GM12878 (cell line): Measurements from ENCODE around the gene SLF1. TPM values are rescaled to one million over a fixed set of nuclear protein-coding genes. Genes with fewer than 3 reads are reported as not detected.

Experiments
- ATF2 ChIP-seq: IDR thresholded peaks from 2 replicates; pipeline ENCODE4 v1.6.1; 2012; ENCODE audit warnings: low read length, inconsistent platforms
- IKZF1 ChIP-seq: fragments of 450-650 bp; conservative IDR thresholded peaks from 2 replicates; pipeline ENCODE4 v1.6.1; 2017; ENCODE audit warnings: antibody characterized with exemption, mild to moderate bottlenecking
- IRF3 ChIP-seq: fragments of 450-650 bp; IDR thresholded peaks from 2 replicates; pipeline ENCODE4 v1.6.1; 2014; ENCODE audit warnings: mild to moderate bottlenecking
- MEF2B ChIP-seq: fragments of 450-650 bp; IDR thresholded peaks from 2 replicates; pipeline ENCODE4 v1.6.1; 2018; ENCODE audit warnings: mild to moderate bottlenecking, moderate library complexity; ENCODE audit not compliant: partially characterized antibody, poor library complexity, severe bottlenecking
- REST ChIP-seq: IDR thresholded peaks from 2 replicates; pipeline ENCODE4 v1.6.1; 2012; ENCODE audit warnings: mild to moderate bottlenecking, low read depth, low read length
- SIN3A ChIP-seq: IDR thresholded peaks from 2 replicates; pipeline ENCODE4 v1.6.1; 2012; ENCODE audit warnings: low read depth, low read length, improper control_type of control experiment
- SREBF2 ChIP-seq: IDR thresholded peaks from 2 replicates; pipeline ENCODE4 v1.6.1; 2012; ENCODE audit warnings: mild to moderate bottlenecking, low read length
- SUZ12 ChIP-seq: fragments of 200-600 bp; sonication (generic); IDR thresholded peaks from one replicate; pipeline ENCODE4 v1.6.1; 2018; ENCODE audit warnings: antibody characterized with exemption, mild to moderate bottlenecking; ENCODE audit not compliant: unreplicated experiment
- TBL1XR1 ChIP-seq: IDR thresholded peaks from 2 replicates; pipeline ENCODE4 v1.6.1; 2012; ENCODE audit warnings: low read depth, low read length, improper control_type of control experiment
- WRNIP1 ChIP-seq: IDR thresholded peaks from 2 replicates; pipeline ENCODE4 v1.6.1; 2011; ENCODE audit warnings: low read depth, low read length, improper control_type of control experiment, borderline replicate concordance
- YY1 ChIP-seq: IDR thresholded peaks from 2 replicates; pipeline ENCODE4 v1.6.1; 2011; ENCODE audit warnings: low read depth, mild to moderate bottlenecking, low read length
- ZBTB11 ChIP-seq: fragments of 450-650 bp; formaldehyde crosslinking; IDR thresholded peaks from 2 replicates; pipeline ENCODE4 v1.5.0; 2022; ENCODE audit warnings: mild to moderate bottlenecking, missing genetic modification characterization
- polyA plus RNA-seq, 11 experiments: library from polyadenylated mRNA; depleted of rRNA in 4 of 11; unstranded in 6 of 11; stranded (reverse) in 5 of 11; fragments of >200 nt; fragmentation: Nextera tagmentation in 4 of 11; fragmentation: Illumina TruSeq in 1 of 11; extraction: Ambion mirVana in 4 of 11; extraction: Trizol in 1 of 11; gene quantifications; 1 replicate in 1 of 11; 2 replicates in 10 of 11; pipeline versions ENCODE4 v1.2.1 to v1.2.3, GENCODE V29; 2011 to 2016; ENCODE audit warnings: inconsistent platforms in 2 of 11, missing spikeins in 2 of 11, low read depth in 1 of 11
- total RNA-seq, 4 experiments: library from RNA; depleted of rRNA in 3 of 4; stranded (reverse); fragments of >200 nt in 3 of 4; fragmentation: Illumina TruSeq in 1 of 4; extraction: Trizol in 1 of 4; gene quantifications; 2 replicates each; pipeline versions ENCODE4 v1.2.1 to v1.2.3, GENCODE V29; 2013 to 2021

SLF1 gene
- total and polyA plus RNA-seq, 10 of the 15 experiments (the other 5 are each of a cell fraction or from before 2014, with no cell fraction given), result 8.1 to 27.0 (median 13.4) TPM

GRCh38 chr5:94618493-94619328, at the start of gene SLF1, which contains the start of gene KIAA0825 (continued):
- no peak for TF ChIP-seq SUZ12
- TF ChIP-seq ZBTB11 (CRISPR knock-in tag), result peak; percentile 79
- TF ChIP-seq SIN3A, result peak; percentile 99
- TF ChIP-seq WRNIP1, result no peak
- TF ChIP-seq IKZF1, result peak; percentile 82
- no peak for TF ChIP-seq ATF2
- TF ChIP-seq MEF2B, result peak; percentile 29
- TF ChIP-seq YY1, result peak; percentile 61
- peak; percentile 81; the same call in 1 of the 2 replicates for TF ChIP-seq TBL1XR1
- no peak for TF ChIP-seq REST
- TF ChIP-seq SREBF2, result peak; percentile 79
- TF ChIP-seq IRF3, result no peak
